GM18505 (cell line): ENCODE results near the gene TEFM.
"Not testable (repeated sequence)": the region's sequence is repeated elsewhere in the genome, so short reads cannot be mapped to it uniquely, and the experiment has no call there.

ENCODE experiments used
- ATAC-seq: cut with Tn5 transposase; IDR thresholded peaks from one replicate; pipeline ENCODE4 v1.9.1; 2021; ENCODE audit not compliant: unreplicated experiment
- POLR2A ChIP-seq: IDR thresholded peaks from 4 replicates; pipeline ENCODE4 v1.6.1; 2011; ENCODE audit warnings: borderline replicate concordance; ENCODE audit not compliant: insufficient read depth, insufficient read length; ENCODE audit errors: extremely low read depth

Gene TEFM

GRCh38 chr17:30929081-30929633 is 23.1 kb upstream of the TEFM start:
- no peak for ATAC-seq
- no peak for TF ChIP-seq POLR2A

GRCh38 chr17:30928584-30928983 is 22.5 kb upstream of the TEFM start:
- TF ChIP-seq POLR2A, result no peak
- no peak for ATAC-seq

GRCh38 chr17:30927756-30928155 is 21.7 kb upstream of the TEFM start:
- no peak for ATAC-seq
- TF ChIP-seq POLR2A, result no peak

- TF ChIP-seq POLR2A, result no peak
- no peak for ATAC-seq
These were observed 20.5 kb upstream of the TEFM start for GRCh38 chr17:30926516-30926915.

- no peak for TF ChIP-seq POLR2A
- ATAC-seq, result no peak
These were observed 18.3 kb upstream of the TEFM start for GRCh38 chr17:30924341-30924740.

GRCh38 chr17:30922235-30923030 is 16.4 kb upstream of the TEFM start:
- no peak for TF ChIP-seq POLR2A
- ATAC-seq, result no peak

- no peak for ATAC-seq
- no peak for TF ChIP-seq POLR2A
These were observed 15.6 kb upstream of the TEFM start, which contains the start of gene ADAP2 for GRCh38 chr17:30921544-30922196. Gene ADAP2 (plus strand): TSS chr17:30921945. CDS start chr17:30922015, 70 bp downstream.

GRCh38 chr17:30920683-30921543 is 14.9 kb upstream of the TEFM start:
- no peak for TF ChIP-seq POLR2A

GRCh38 chr17:30920282-30920681 is 14.2 kb upstream of the TEFM start:
- TF ChIP-seq POLR2A, result no peak
- ATAC-seq, result no peak

More at GRCh38 chr17:30920683-30921543, 14.9 kb upstream of the TEFM start:
- no peak for ATAC-seq

- no peak for TF ChIP-seq POLR2A
- no peak for ATAC-seq
These were observed 11.0 kb upstream of the TEFM start for GRCh38 chr17:30917050-30917449.

- no peak for ATAC-seq
- no peak for TF ChIP-seq POLR2A
These were observed 10.0 kb upstream of the TEFM start for GRCh38 chr17:30915833-30916611.

GRCh38 chr17:30913955-30914354 is 7.9 kb upstream of the TEFM start:
- no peak for ATAC-seq
- TF ChIP-seq POLR2A, result no peak

- ATAC-seq, result not testable (repeated sequence)
These were observed 4.1 kb upstream of the TEFM start for GRCh38 chr17:30910151-30910550.
